HEK293 (cell line): Measurements from ENCODE around the gene VKORC1L1.

Source experiments
- CTCF ChIA-PET: fragments of 350-600 bp; formaldehyde crosslinking; extraction: SDS; loops from one replicate; lab custom pipeline; 2021; ENCODE audit warnings: antibody characterized with exemption; lab: Yijun Ruan, JAX
- POLR2A ChIA-PET: fragments of 300-600 bp; formaldehyde crosslinking; extraction: SDS; loops from one replicate; lab custom pipeline; 2020; ENCODE audit warnings: antibody characterized with exemption, inconsistent platforms; lab: Yijun Ruan, JAX
- H3K27ac ChIP-seq: fragments of 200-500 bp; sonication (Bioruptor generic); 2 replicates; pipeline ENCODE4 v1.5.1; 2014; ENCODE audit warnings: low read depth, low read length, control low read depth, inconsistent platforms; ENCODE audit errors: extremely low read depth
- H3K36me3 ChIP-seq, 2 experiments: fragments of 200-500 bp in 1 of 2; sonication (Bioruptor generic) in 1 of 2; 1 replicate in 1 of 2; 2 replicates in 1 of 2; pipeline ENCODE4 v1.5.1; 2014 to 2017; ENCODE audit warnings: inconsistent platforms in 2 of 2, low read length in 2 of 2; ENCODE audit not compliant: control insufficient read depth in 2 of 2, insufficient read depth in 1 of 2
- H3K4me1 ChIP-seq: fragments of 200-500 bp; sonication (Bioruptor generic); 2 replicates; pipeline ENCODE4 v1.5.1; 2014; ENCODE audit warnings: mild to moderate bottlenecking, low read length, inconsistent platforms; ENCODE audit not compliant: control insufficient read depth, insufficient read depth
- H3K4me3 ChIP-seq: 2 replicates; pipeline ENCODE4 v1.5.1; 2011; ENCODE audit warnings: low read depth, mild to moderate bottlenecking, control low read depth, low read length, moderate library complexity
- H3K9me3 ChIP-seq: fragments of 200-500 bp; sonication (Bioruptor generic); 2 replicates; pipeline ENCODE4 v1.5.1; 2014; ENCODE audit warnings: low read depth, low read length, inconsistent platforms; ENCODE audit not compliant: control insufficient read depth, insufficient read depth
- CTCF ChIP-seq: fragments of 450-650 bp; formaldehyde crosslinking; IDR thresholded peaks from 2 replicates; pipeline ENCODE4 v1.5.1; 2016; ENCODE audit warnings: missing biosample characterization, missing genetic modification characterization
- OSR2 ChIP-seq: fragments of 450-650 bp; formaldehyde crosslinking; IDR thresholded peaks from 2 replicates; pipeline ENCODE4 v1.5.1; 2016; ENCODE audit warnings: missing biosample characterization, missing genetic modification characterization
- PATZ1 ChIP-seq: fragments of 450-650 bp; formaldehyde crosslinking; IDR thresholded peaks from 2 replicates; pipeline ENCODE4 v1.5.1; 2016; ENCODE audit warnings: missing biosample characterization, missing genetic modification characterization
- PRDM1 ChIP-seq: fragments of 450-650 bp; formaldehyde crosslinking; IDR thresholded peaks from 2 replicates; pipeline ENCODE4; 2016; ENCODE audit warnings: missing biosample characterization, missing genetic modification characterization
- SP2 ChIP-seq: fragments of 450-650 bp; formaldehyde crosslinking; IDR thresholded peaks from 2 replicates; pipeline ENCODE4 v1.5.1; 2016; ENCODE audit warnings: missing biosample characterization, missing genetic modification characterization
- ZNF146 ChIP-seq: fragments of 450-650 bp; formaldehyde crosslinking; IDR thresholded peaks from 2 replicates; pipeline ENCODE4 v1.5.1; 2016; ENCODE audit warnings: missing biosample characterization, missing genetic modification characterization
- ZNF175 ChIP-seq: fragments of 450-650 bp; formaldehyde crosslinking; IDR thresholded peaks from 2 replicates; pipeline ENCODE4 v1.5.1; 2016; ENCODE audit warnings: missing biosample characterization, missing genetic modification characterization
- ZNF280C ChIP-seq: fragments of 450-650 bp; formaldehyde crosslinking; IDR thresholded peaks from 2 replicates; pipeline ENCODE4 v1.5.1; 2016; ENCODE audit warnings: missing biosample characterization, missing genetic modification characterization
- ZNF548 ChIP-seq: fragments of 450-650 bp; formaldehyde crosslinking; IDR thresholded peaks from 2 replicates; pipeline ENCODE4 v1.5.1; 2016; ENCODE audit warnings: missing biosample characterization, missing genetic modification characterization
- ZNF645 ChIP-seq: fragments of 450-650 bp; formaldehyde crosslinking; IDR thresholded peaks from 2 replicates; pipeline ENCODE4; 2016; ENCODE audit warnings: missing biosample characterization, missing genetic modification characterization
- ZSCAN16 ChIP-seq: fragments of 450-650 bp; formaldehyde crosslinking; IDR thresholded peaks from 2 replicates; pipeline ENCODE4 v1.5.1; 2016; ENCODE audit warnings: missing biosample characterization, missing genetic modification characterization
- ZXDB ChIP-seq: fragments of 450-650 bp; formaldehyde crosslinking; IDR thresholded peaks from 2 replicates; pipeline ENCODE4 v1.5.1; 2016; ENCODE audit warnings: missing biosample characterization, missing genetic modification characterization
- TF ChIP-seq, protein P1 (sequence below): fragments of 450-650 bp; formaldehyde crosslinking; IDR thresholded peaks from 2 replicates; pipeline ENCODE4 v1.5.1; 2016; ENCODE audit warnings: missing biosample characterization, missing genetic modification characterization
- TF ChIP-seq, protein P2 (sequence below): fragments of 450-650 bp; formaldehyde crosslinking; conservative IDR thresholded peaks from 2 replicates; pipeline ENCODE4 v1.5.1; 2016; ENCODE audit warnings: low read depth, missing biosample characterization, missing genetic modification characterization
- TF ChIP-seq, protein P3 (sequence below): fragments of 450-650 bp; formaldehyde crosslinking; IDR thresholded peaks from 2 replicates; pipeline ENCODE4 v1.5.1; 2016; ENCODE audit warnings: missing biosample characterization, missing genetic modification characterization, borderline replicate concordance
- TF ChIP-seq, protein P4 (sequence below): fragments of 450-650 bp; IDR thresholded peaks from 2 replicates; pipeline ENCODE4 v1.5.1; 2018; ENCODE audit warnings: missing biosample characterization, missing genetic modification characterization

The VKORC1L1 gene

GRCh38 chr7:65924193-65924592, 51.3 kb downstream of the VKORC1L1 start:
- no peak for TF ChIP-seq SP2 (tag by site-specific recombination)
- no peak for TF ChIP-seq OSR2 (tag by site-specific recombination)
- no peak for TF ChIP-seq PATZ1 (tag by site-specific recombination)
- TF ChIP-seq CTCF: no peak
- TF ChIP-seq, protein P1, sequence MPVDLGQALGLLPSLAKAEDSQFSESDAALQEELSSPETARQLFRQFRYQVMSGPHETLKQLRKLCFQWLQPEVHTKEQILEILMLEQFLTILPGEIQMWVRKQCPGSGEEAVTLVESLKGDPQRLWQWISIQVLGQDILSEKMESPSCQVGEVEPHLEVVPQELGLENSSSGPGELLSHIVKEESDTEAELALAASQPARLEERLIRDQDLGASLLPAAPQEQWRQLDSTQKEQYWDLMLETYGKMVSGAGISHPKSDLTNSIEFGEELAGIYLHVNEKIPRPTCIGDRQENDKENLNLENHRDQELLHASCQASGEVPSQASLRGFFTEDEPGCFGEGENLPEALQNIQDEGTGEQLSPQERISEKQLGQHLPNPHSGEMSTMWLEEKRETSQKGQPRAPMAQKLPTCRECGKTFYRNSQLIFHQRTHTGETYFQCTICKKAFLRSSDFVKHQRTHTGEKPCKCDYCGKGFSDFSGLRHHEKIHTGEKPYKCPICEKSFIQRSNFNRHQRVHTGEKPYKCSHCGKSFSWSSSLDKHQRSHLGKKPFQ (tag by site-specific recombination): no peak
- TF ChIP-seq, protein P2, sequence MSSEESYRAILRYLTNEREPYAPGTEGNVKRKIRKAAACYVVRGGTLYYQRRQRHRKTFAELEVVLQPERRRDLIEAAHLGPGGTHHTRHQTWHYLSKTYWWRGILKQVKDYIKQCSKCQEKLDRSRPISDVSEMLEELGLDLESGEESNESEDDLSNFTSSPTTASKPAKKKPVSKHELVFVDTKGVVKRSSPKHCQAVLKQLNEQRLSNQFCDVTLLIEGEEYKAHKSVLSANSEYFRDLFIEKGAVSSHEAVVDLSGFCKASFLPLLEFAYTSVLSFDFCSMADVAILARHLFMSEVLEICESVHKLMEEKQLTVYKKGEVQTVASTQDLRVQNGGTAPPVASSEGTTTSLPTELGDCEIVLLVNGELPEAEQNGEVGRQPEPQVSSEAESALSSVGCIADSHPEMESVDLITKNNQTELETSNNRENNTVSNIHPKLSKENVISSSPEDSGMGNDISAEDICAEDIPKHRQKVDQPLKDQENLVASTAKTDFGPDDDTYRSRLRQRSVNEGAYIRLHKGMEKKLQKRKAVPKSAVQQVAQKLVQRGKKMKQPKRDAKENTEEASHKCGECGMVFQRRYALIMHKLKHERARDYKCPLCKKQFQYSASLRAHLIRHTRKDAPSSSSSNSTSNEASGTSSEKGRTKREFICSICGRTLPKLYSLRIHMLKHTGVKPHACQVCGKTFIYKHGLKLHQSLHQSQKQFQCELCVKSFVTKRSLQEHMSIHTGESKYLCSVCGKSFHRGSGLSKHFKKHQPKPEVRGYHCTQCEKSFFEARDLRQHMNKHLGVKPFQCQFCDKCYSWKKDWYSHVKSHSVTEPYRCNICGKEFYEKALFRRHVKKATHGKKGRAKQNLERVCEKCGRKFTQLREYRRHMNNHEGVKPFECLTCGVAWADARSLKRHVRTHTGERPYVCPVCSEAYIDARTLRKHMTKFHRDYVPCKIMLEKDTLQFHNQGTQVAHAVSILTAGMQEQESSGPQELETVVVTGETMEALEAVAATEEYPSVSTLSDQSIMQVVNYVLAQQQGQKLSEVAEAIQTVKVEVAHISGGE (tag by site-specific recombination): no peak
- no peak for TF ChIP-seq ZNF146 (tag by site-specific recombination)
- no peak for TF ChIP-seq PRDM1 (tag by site-specific recombination)
- TF ChIP-seq ZNF645: no peak
- no peak for TF ChIP-seq ZNF548 (tag by site-specific recombination)
- TF ChIP-seq, protein P3, sequence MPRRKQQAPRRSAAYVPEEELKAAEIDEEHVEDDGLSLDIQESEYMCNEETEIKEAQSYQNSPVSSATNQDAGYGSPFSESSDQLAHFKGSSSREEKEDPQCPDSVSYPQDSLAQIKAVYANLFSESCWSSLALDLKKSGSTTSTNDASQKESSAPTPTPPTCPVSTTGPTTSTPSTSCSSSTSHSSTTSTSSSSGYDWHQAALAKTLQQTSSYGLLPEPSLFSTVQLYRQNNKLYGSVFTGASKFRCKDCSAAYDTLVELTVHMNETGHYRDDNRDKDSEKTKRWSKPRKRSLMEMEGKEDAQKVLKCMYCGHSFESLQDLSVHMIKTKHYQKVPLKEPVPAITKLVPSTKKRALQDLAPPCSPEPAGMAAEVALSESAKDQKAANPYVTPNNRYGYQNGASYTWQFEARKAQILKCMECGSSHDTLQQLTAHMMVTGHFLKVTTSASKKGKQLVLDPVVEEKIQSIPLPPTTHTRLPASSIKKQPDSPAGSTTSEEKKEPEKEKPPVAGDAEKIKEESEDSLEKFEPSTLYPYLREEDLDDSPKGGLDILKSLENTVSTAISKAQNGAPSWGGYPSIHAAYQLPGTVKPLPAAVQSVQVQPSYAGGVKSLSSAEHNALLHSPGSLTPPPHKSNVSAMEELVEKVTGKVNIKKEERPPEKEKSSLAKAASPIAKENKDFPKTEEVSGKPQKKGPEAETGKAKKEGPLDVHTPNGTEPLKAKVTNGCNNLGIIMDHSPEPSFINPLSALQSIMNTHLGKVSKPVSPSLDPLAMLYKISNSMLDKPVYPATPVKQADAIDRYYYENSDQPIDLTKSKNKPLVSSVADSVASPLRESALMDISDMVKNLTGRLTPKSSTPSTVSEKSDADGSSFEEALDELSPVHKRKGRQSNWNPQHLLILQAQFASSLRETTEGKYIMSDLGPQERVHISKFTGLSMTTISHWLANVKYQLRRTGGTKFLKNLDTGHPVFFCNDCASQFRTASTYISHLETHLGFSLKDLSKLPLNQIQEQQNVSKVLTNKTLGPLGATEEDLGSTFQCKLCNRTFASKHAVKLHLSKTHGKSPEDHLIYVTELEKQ (tag by site-specific recombination): no peak
- TF ChIP-seq, protein P4, sequence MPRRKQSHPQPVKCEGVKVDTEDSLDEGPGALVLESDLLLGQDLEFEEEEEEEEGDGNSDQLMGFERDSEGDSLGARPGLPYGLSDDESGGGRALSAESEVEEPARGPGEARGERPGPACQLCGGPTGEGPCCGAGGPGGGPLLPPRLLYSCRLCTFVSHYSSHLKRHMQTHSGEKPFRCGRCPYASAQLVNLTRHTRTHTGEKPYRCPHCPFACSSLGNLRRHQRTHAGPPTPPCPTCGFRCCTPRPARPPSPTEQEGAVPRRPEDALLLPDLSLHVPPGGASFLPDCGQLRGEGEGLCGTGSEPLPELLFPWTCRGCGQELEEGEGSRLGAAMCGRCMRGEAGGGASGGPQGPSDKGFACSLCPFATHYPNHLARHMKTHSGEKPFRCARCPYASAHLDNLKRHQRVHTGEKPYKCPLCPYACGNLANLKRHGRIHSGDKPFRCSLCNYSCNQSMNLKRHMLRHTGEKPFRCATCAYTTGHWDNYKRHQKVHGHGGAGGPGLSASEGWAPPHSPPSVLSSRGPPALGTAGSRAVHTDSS (tag by site-specific recombination): no peak
- TF ChIP-seq ZNF175: no peak
- no peak for TF ChIP-seq ZSCAN16 (tag by site-specific recombination)
- no peak for TF ChIP-seq ZNF280C
- TF ChIP-seq ZXDB (tag by site-specific recombination): no peak
- Histone ChIP-seq H3K4me3 (no peak overlapping the region), H3K4me1 (no peaks in the 10 kb centered on the region), H3K27ac (no peak overlapping the region), H3K36me3 (no peaks in the 10 kb centered on the region), H3K9me3 (no peaks in the 10 kb centered on the region)
- ChIA-PET CTCF (no interaction called here), POLR2A (no interaction called here)
